B cell (primary cell): ENCODE results near the gene ESR1. TPM values are rescaled to one million over a fixed set of nuclear protein-coding genes. Genes with fewer than 3 reads are reported as not detected.
"Not testable (repeated sequence)": the region's sequence is repeated elsewhere in the genome, so short reads cannot be mapped to it uniquely, and the experiment has no call there.

Experiments
- ATAC-seq: fragments of 200-7000 bp; cut with Tn5 transposase; one replicate; pipeline ENCODE4 v1.10.0; 2021; ENCODE audit warnings: low read depth, mild to moderate bottlenecking, moderate number of reproducible peaks, moderate library complexity
- CTCF ChIA-PET: fragments of 350-600 bp; sonication (Branson Sonifier 250); formaldehyde crosslinking; loops from one replicate; lab custom pipeline; 2021; ENCODE audit warnings: antibody characterized with exemption, inconsistent platforms; lab: Charles Lee
- POLR2A ChIA-PET: fragments of 350-600 bp; sonication (Branson Sonifier 250); formaldehyde crosslinking; loops from one replicate; lab custom pipeline; 2021; ENCODE audit warnings: antibody characterized with exemption; lab: Charles Lee
- DNase-seq: peaks from one replicate; pipeline ENCODE4 v3.0.0; 2013
- H2AFZ ChIP-seq: 2 replicates; pipeline ENCODE4 v1.6.1; 2012; ENCODE audit warnings: mild to moderate bottlenecking, low read depth, low read length; ENCODE audit not compliant: insufficient read depth, poor library complexity, severe bottlenecking
- H3K27ac ChIP-seq, 2 donors: 1 replicate in 1 of 2; 2 replicates in 1 of 2; pipeline ENCODE4 v1.5.1; 2012 to 2013; ENCODE audit warnings: low read length in 2 of 2, mild to moderate bottlenecking in 2 of 2, moderate library complexity in 1 of 2
- H3K27me3 ChIP-seq, 4 experiments: fragments of 200-600 bp in 1 of 4; sonication (generic) in 1 of 4; replicated peaks in 1 of 4; 1 replicate in 2 of 4; 2 replicates in 2 of 4; pipeline versions ENCODE4 v1.6.1 to v1.7.0; 2013 to 2016; ENCODE audit warnings: low read length in 3 of 4, mild to moderate bottlenecking in 2 of 4, mixed read lengths in 1 of 4, moderate library complexity in 1 of 4; ENCODE audit not compliant: insufficient read depth in 4 of 4, control insufficient read depth in 3 of 4; ENCODE audit errors: control extremely low read depth in 1 of 4
- H3K36me3 ChIP-seq, 2 experiments: replicated peaks in 1 of 2; 1 replicate in 1 of 2; 2 replicates in 1 of 2; pipeline versions ENCODE4 v1.6.1 to v1.7.1; 2013; ENCODE audit warnings: low read length in 1 of 2; ENCODE audit not compliant: insufficient read depth in 2 of 2, control insufficient read depth in 1 of 2; ENCODE audit errors: control extremely low read depth in 1 of 2, extremely low read depth in 1 of 2
- H3K4me1 ChIP-seq, 2 donors: fragments of 200-600 bp in 1 of 2; sonication (generic) in 1 of 2; 1 replicate in 1 of 2; 2 replicates in 1 of 2; pipeline versions ENCODE4 v1.5.1 to v1.6.1; 2013 to 2017; ENCODE audit warnings: low read length in 2 of 2; ENCODE audit not compliant: control insufficient read depth in 2 of 2, insufficient read depth in 2 of 2
- H3K4me2 ChIP-seq: replicated peaks from 2 replicates; pipeline ENCODE3; 2012; ENCODE audit warnings: mild to moderate bottlenecking, low read depth, low read length; ENCODE audit not compliant: poor library complexity, severe bottlenecking
- H3K4me3 ChIP-seq, 5 experiments: fragments of 200-600 bp in 1 of 5; sonication (generic) in 1 of 5; 1 replicate in 3 of 5; 2 replicates in 2 of 5; pipeline versions ENCODE4 v1.5.1 to v1.7.0; 2011 to 2016; ENCODE audit warnings: low read length in 4 of 5, mild to moderate bottlenecking in 4 of 5, low read depth in 2 of 5, control low read depth in 1 of 5, moderate library complexity in 1 of 5; ENCODE audit not compliant: insufficient read depth in 1 of 5; ENCODE audit errors: control extremely low read depth in 1 of 5, extremely low read depth in 1 of 5
- H3K79me2 ChIP-seq: fragments of 200-600 bp; sonication (generic); one replicate; pipeline ENCODE4 v1.6.0; 2016; ENCODE audit warnings: low read length; ENCODE audit not compliant: control insufficient read depth, insufficient read depth
- H3K9ac ChIP-seq: fragments of 200-600 bp; sonication (generic); 2 replicates; pipeline ENCODE4 v1.6.1; 2017; ENCODE audit warnings: mild to moderate bottlenecking, low read length, moderate library complexity
- H3K9me3 ChIP-seq, 3 donors: one replicate each; pipeline versions ENCODE4 v1.6.1 to v1.7.1; 2013; ENCODE audit warnings: low read length in 2 of 3; ENCODE audit not compliant: control insufficient read depth in 2 of 3, insufficient read depth in 1 of 3; ENCODE audit errors: control extremely low read depth in 1 of 3
- H4K20me1 ChIP-seq: 2 replicates; pipeline ENCODE4 v1.6.0; 2012; ENCODE audit warnings: mild to moderate bottlenecking, low read length; ENCODE audit not compliant: insufficient read depth, control insufficient read depth, poor library complexity, severe bottlenecking
- H3K27ac Mint-ChIP-seq: one replicate; pipeline ENCODE4 v1.8.0; 2021; ENCODE audit warnings: mixed read lengths
- H3K27me3 Mint-ChIP-seq: one replicate; pipeline ENCODE4 v1.8.0; 2021; ENCODE audit warnings: mixed read lengths
- H3K4me1 Mint-ChIP-seq: one replicate; pipeline ENCODE4 v1.8.0; 2021; ENCODE audit warnings: mixed read lengths
- H3K4me3 Mint-ChIP-seq: one replicate; pipeline ENCODE4 v1.8.0; 2021; ENCODE audit warnings: mixed read lengths
- H3K9me3 Mint-ChIP-seq: one replicate; pipeline ENCODE4 v1.8.0; 2022; ENCODE audit warnings: mixed read lengths; ENCODE audit not compliant: insufficient read depth
- EZH2 ChIP-seq: IDR thresholded peaks from 2 replicates; pipeline ENCODE4 v1.6.1; 2012; ENCODE audit warnings: borderline replicate concordance, low read depth, mild to moderate bottlenecking, moderate library complexity, low read length; ENCODE audit not compliant: insufficient read depth, poor library complexity, severe bottlenecking
- WGBS: methylation state at CpG from one replicate; pipeline ENCODE4 v1.1.5; 2013; ENCODE audit warnings: missing lambda C conversion rate; ENCODE audit not compliant: insufficient coverage; 5-methylcytosine and 5-hydroxymethylcytosine counted together
- intact Hi-C: fragments of 100-400 bp; cut with micrococcal nuclease; formaldehyde crosslinking; loops from one replicate; pipeline ENCODE4 v1.10.0; 2022
- polyA plus RNA-seq: library from polyadenylated mRNA; depleted of rRNA; stranded (reverse); fragments of >200 nt; gene quantifications from 2 replicates; pipeline ENCODE4 v1.2.3, GENCODE V29; 2012
- total RNA-seq, 2 donors: library from RNA; stranded (reverse); fragments of 120-200 nt in 1 of 2; gene quantifications; 1 replicate in 1 of 2; 2 replicates in 1 of 2; pipeline versions ENCODE4 v1.2.3 to v1.2.4, GENCODE V29; 2013 to 2022
- TF ChIP-seq, protein P1 (sequence below): fragments of 200-600 bp; IDR thresholded peaks from one replicate; pipeline ENCODE4 v1.8.0; 2022; ENCODE audit warnings: antibody characterized with exemption, mild to moderate bottlenecking

ESR1 gene
- total and polyA plus RNA-seq, 2 donors (not counting 1 experiment from before 2014, with no cell fraction given): 0.46 to 5.9 TPM

DNA sequence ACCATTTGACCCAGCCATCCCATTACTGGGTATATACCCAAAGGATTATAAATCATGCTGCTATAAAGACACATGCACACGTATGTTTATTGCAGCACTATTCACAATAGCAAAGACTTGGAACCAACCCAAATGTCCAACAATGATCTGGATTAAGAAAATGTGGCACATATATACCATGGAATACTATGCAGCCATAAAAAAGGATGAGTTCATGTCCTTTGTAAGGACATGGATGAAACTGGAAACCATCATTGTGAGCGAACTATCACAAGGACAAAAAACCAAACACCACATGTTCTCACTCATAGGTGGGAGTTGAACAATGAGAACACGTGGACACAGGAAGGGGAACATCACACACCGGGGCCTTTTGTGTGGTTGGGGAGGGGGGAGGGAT is 226.3 kb downstream of the ESR1 start:
- H3K4me3 ChIP-seq, ATAC-seq, H3K4me3 Mint-ChIP-seq, H3K27ac Mint-ChIP-seq, intact Hi-C loops, H3K9ac ChIP-seq, POLR2A ChIA-PET, H3K4me1 Mint-ChIP-seq, H3K79me2 ChIP-seq, H3K9me3 ChIP-seq, H3K27me3 ChIP-seq, H3K9me3 Mint-ChIP-seq, CTCF ChIA-PET, H3K4me2 ChIP-seq, H2AFZ ChIP-seq, DNase-seq, H4K20me1 ChIP-seq, H3K36me3 ChIP-seq, H3K27me3 Mint-ChIP-seq, H3K4me1 ChIP-seq, H3K27ac ChIP-seq: not testable (repeated sequence)
- no CpG with 5 or more reads among the region's 4 CpGs for WGBS

DNA sequence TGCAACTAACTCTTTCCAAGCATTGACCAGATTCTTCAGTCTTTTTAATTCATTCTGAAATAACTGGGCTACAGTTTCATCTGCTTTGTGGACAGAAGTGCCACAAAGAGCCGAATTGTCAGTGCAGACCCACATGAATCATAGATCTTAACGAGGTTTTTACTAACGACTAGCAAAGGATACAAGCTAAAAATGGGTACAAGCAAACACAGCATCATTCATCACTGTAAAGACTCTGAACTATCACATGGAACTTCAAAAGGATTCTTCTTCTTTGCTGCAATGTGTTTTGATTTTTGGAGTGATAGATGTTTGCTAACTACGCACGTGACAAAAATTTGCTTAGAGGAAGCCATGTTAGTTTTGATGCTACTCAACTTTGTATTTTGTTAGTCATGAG is 227.1 kb downstream of the ESR1 start:
- WGBS: 93% methylated on average over 3 of the region's 5 CpGs
- Mint-ChIP-seq H3K27ac (no peak overlapping the region), H3K4me3 (no peak overlapping the region), H3K4me1 (no peaks in the 10 kb centered on the region), H3K9me3 (peaks cover 2% of the 10 kb centered on the region), H3K27me3 (no peaks in the 10 kb centered on the region)
- Histone ChIP-seq H3K27ac (no peak overlapping the region), H3K4me1 (no peaks in the 10 kb centered on the region), H3K4me3 (no peak overlapping the region), H3K79me2 (no peaks in the 10 kb centered on the region), H3K4me2 (no peak overlapping the region), H3K36me3 (no peaks in the 10 kb centered on the region), H3K9me3 (no peaks in the 10 kb centered on the region), H2AFZ (no peak overlapping the region), H3K9ac (no peak overlapping the region), H4K20me1 (no peaks in the 10 kb centered on the region), H3K27me3 (no peaks in the 10 kb centered on the region)
- DNase-seq (no peak), ATAC-seq (no peak)
- no peak for TF ChIP-seq EZH2
- TF ChIP-seq, protein P1, sequence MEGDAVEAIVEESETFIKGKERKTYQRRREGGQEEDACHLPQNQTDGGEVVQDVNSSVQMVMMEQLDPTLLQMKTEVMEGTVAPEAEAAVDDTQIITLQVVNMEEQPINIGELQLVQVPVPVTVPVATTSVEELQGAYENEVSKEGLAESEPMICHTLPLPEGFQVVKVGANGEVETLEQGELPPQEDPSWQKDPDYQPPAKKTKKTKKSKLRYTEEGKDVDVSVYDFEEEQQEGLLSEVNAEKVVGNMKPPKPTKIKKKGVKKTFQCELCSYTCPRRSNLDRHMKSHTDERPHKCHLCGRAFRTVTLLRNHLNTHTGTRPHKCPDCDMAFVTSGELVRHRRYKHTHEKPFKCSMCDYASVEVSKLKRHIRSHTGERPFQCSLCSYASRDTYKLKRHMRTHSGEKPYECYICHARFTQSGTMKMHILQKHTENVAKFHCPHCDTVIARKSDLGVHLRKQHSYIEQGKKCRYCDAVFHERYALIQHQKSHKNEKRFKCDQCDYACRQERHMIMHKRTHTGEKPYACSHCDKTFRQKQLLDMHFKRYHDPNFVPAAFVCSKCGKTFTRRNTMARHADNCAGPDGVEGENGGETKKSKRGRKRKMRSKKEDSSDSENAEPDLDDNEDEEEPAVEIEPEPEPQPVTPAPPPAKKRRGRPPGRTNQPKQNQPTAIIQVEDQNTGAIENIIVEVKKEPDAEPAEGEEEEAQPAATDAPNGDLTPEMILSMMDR: no peak
- intact Hi-C loops: no loop called here
- CTCF ChIA-PET: interaction anchor here (1.2 kb wide), 1 partner anchor 9 kb away, joined by 3 read pairs; no protein-coding TSS in a partner anchor
- POLR2A ChIA-PET: no interaction called here
